ENCODE data around the gene FAIM2.
"Not testable (repeated sequence)": the region's sequence is repeated elsewhere in the genome, so short reads cannot be mapped to it uniquely, and the experiment has no call there.

The FAIM2 gene

GRCh38 chr12:49865109-49865781, 38.5 kb downstream of the FAIM2 start:
- DNase-seq = no peak

GRCh38 chr12:49864798-49865090, 39.0 kb downstream of the FAIM2 start:
- DNase-seq = no peak

GRCh38 chr12:49863946-49864797, 39.5 kb downstream of the FAIM2 start:
- peak in 5 of 56 donors; percentile 15 to 56 (median 31) for DNase-seq

GRCh38 chr12:49860921-49861320, 42.8 kb downstream of the FAIM2 start:
- DNase-seq = not testable (repeated sequence)

GRCh38 chr12:49855890-49856289, 47.8 kb downstream of the FAIM2 start:
- DNase-seq = not testable (repeated sequence)

GRCh38 chr12:49854976-49855375, 48.7 kb downstream of the FAIM2 start:
- DNase-seq = no peak

- no peak for DNase-seq
Observed at GRCh38 chr12:49853671-49854070, 50.0 kb downstream of the FAIM2 start.

- no peak for DNase-seq
Observed at GRCh38 chr12:49847161-49847560, 56.5 kb downstream of the FAIM2 start.

- DNase-seq = no peak
Observed at GRCh38 chr12:49846032-49846431, 57.7 kb downstream of the FAIM2 start.

- DNase-seq = no peak
Observed at GRCh38 chr12:49843876-49844437, 59.7 kb downstream of the FAIM2 start.

GRCh38 chr12:49843411-49843810, 60.3 kb downstream of the FAIM2 start:
- DNase-seq = no peak

- peak in 55 of 56 donors; percentile 48 to 93 (median 85) for DNase-seq
Observed at GRCh38 chr12:49842519-49843352, 61.0 kb downstream of the FAIM2 start, which contains the start of gene BCDIN3D. Gene BCDIN3D (minus strand): TSS chr12:49843106. CDS start chr12:49843087, 19 bp downstream.

- DNase-seq = peak in 10 of 56 donors; percentile 2 to 44 (median 4)
Observed at GRCh38 chr12:49838973-49839633, 64.6 kb downstream of the FAIM2 start.

GRCh38 chr12:49832836-49833421, 70.8 kb downstream of the FAIM2 start:
- DNase-seq = no peak

- DNase-seq = no peak
Observed at GRCh38 chr12:49831717-49832116, 72.0 kb downstream of the FAIM2 start.

GRCh38 chr12:49828133-49829091, 75.3 kb downstream of the FAIM2 start, which contains the start of gene NCKAP5L:
Gene NCKAP5L (minus strand): TSS chr12:49828413. CDS start chr12:49804044, 24,369 bp downstream.
- DNase-seq = peak in 55 of 56 donors; percentile 69 to 96 (median 90)

GRCh38 chr12:49827401-49828099, 76.2 kb downstream of the FAIM2 start:
- DNase-seq = peak in 42 of 56 donors; percentile 36 to 83 (median 62)

GRCh38 chr12:49827051-49827400, 76.7 kb downstream of the FAIM2 start:
- DNase-seq = no peak
